ENCODE data around the gene SAMD4B. TPM values are rescaled to one million over a fixed set of nuclear protein-coding genes. Genes with fewer than 3 reads are reported as not detected.
"Not testable (repeated sequence)": the region's sequence is repeated elsewhere in the genome, so short reads cannot be mapped to it uniquely, and the experiment has no call there.

The SAMD4B gene
- total RNA-seq, 1 experiment from 2014 or later = 57.8 TPM

GRCh38 chr19:39309305-39309670 is 32.9 kb upstream of the SAMD4B start:
- not testable (repeated sequence) for DNase-seq (ENCODE audit: extremely low read depth, low read depth)

- no peak for DNase-seq (ENCODE audit: extremely low read depth, low read depth)
These were observed 31.5 kb upstream of the SAMD4B start for GRCh38 chr19:39310558-39311311.

GRCh38 chr19:39314016-39314728 is 28.0 kb upstream of the SAMD4B start:
- no peak for DNase-seq (ENCODE audit: extremely low read depth, low read depth)

GRCh38 chr19:39315933-39316332 is 26.3 kb upstream of the SAMD4B start:
- DNase-seq (ENCODE audit: extremely low read depth, low read depth) = no peak

- no peak for DNase-seq (ENCODE audit: extremely low read depth, low read depth)
These were observed 25.4 kb upstream of the SAMD4B start for GRCh38 chr19:39316627-39317321.

- no peak for DNase-seq (ENCODE audit: extremely low read depth, low read depth)
These were observed 24.7 kb upstream of the SAMD4B start for GRCh38 chr19:39317476-39317875.

GRCh38 chr19:39318071-39318470 is 24.1 kb upstream of the SAMD4B start:
- no peak for DNase-seq (ENCODE audit: extremely low read depth, low read depth)

- no peak for DNase-seq (ENCODE audit: extremely low read depth, low read depth)
These were observed 23.5 kb upstream of the SAMD4B start for GRCh38 chr19:39318690-39319089.

- DNase-seq (ENCODE audit: extremely low read depth, low read depth) = no peak
These were observed 22.9 kb upstream of the SAMD4B start for GRCh38 chr19:39319098-39319891.

- no peak for DNase-seq (ENCODE audit: extremely low read depth, low read depth)
These were observed 22.4 kb upstream of the SAMD4B start for GRCh38 chr19:39319892-39320248.

- DNase-seq (ENCODE audit: extremely low read depth, low read depth) = no peak
These were observed 20.9 kb upstream of the SAMD4B start for GRCh38 chr19:39321117-39321831.

- no peak for DNase-seq (ENCODE audit: extremely low read depth, low read depth)
These were observed 20.4 kb upstream of the SAMD4B start for GRCh38 chr19:39321832-39322176.

GRCh38 chr19:39324242-39324842 is 17.9 kb upstream of the SAMD4B start:
- no peak for DNase-seq (ENCODE audit: extremely low read depth, low read depth)

GRCh38 chr19:39325778-39326665 is 16.2 kb upstream of the SAMD4B start:
- DNase-seq (ENCODE audit: extremely low read depth, low read depth) = no peak

GRCh38 chr19:39327363-39328045 is 14.7 kb upstream of the SAMD4B start:
- DNase-seq (ENCODE audit: extremely low read depth, low read depth) = no peak

GRCh38 chr19:39328046-39328705 is 14.0 kb upstream of the SAMD4B start:
- DNase-seq (ENCODE audit: extremely low read depth, low read depth) = peak; percentile 62

- DNase-seq (ENCODE audit: extremely low read depth, low read depth) = no peak
These were observed 12.3 kb upstream of the SAMD4B start for GRCh38 chr19:39329948-39330347.

GRCh38 chr19:39332293-39332692 is 9.9 kb upstream of the SAMD4B start:
- DNase-seq (ENCODE audit: extremely low read depth, low read depth) = no peak

Data from NCI-H460 (cell line).